Stimulated activated naive B cell treated with anti-CD40 and anti-IgM and Interleukin-4, amounts not matched to agents 10 μg/mL and 1 μg/mL and 100 μg/mL, for 72 hours (primary cell): ENCODE measurements around the gene GNAS-AS1.
A peak's percentile ranks its signal among the peaks of the same experiment; 100 is the strongest.

Experiments
- ATAC-seq, 2 donors: fragments of 150-1000 bp; cut with Tn5 transposase; replicated peaks; 2 replicates each; pipeline ENCODE4 v1.10.0; 2021; ENCODE audit warnings: moderate library complexity in 1 of 2
- DNase-seq: peaks from one replicate; pipeline ENCODE4 v3.0.0; 2021
- H3K27ac Mint-ChIP-seq: one replicate; pipeline ENCODE4 v1.8.0; 2022; ENCODE audit warnings: mild to moderate bottlenecking, mixed read lengths
- H3K27me3 Mint-ChIP-seq, 2 donors: one replicate each; pipeline ENCODE4 v1.8.0; 2022; ENCODE audit warnings: mixed read lengths in 2 of 2
- H3K36me3 Mint-ChIP-seq, 2 donors: one replicate each; pipeline ENCODE4 v1.8.0; 2022; ENCODE audit warnings: mixed read lengths in 2 of 2, mild to moderate bottlenecking in 1 of 2
- H3K4me1 Mint-ChIP-seq, 2 donors: one replicate each; pipeline ENCODE4 v1.8.0; 2022; ENCODE audit warnings: mixed read lengths in 2 of 2, mild to moderate bottlenecking in 1 of 2
- H3K4me3 Mint-ChIP-seq, 2 donors: one replicate each; pipeline ENCODE4 v1.8.0; 2022; ENCODE audit warnings: mild to moderate bottlenecking in 2 of 2, mixed read lengths in 2 of 2, moderate library complexity in 1 of 2
- H3K9me3 Mint-ChIP-seq, 2 donors: one replicate each; pipeline ENCODE4 v1.8.0; 2022; ENCODE audit warnings: mixed read lengths in 2 of 2, mild to moderate bottlenecking in 1 of 2

The GNAS-AS1 gene

GRCh38 chr20:58891086-58891717, 40.5 kb upstream of the GNAS-AS1 start:
- H3K36me3 Mint-ChIP-seq = peaks cover 15 to 30% of the 10 kb centered on the region in 2 donors
- DNase-seq (peak; percentile 59), ATAC-seq (peak; percentile 25 to 31)
- H3K4me1 Mint-ChIP-seq = peaks cover 30 to 49% of the 10 kb centered on the region in 2 donors
- no peaks in the 10 kb centered on the region for H3K27me3 Mint-ChIP-seq
- H3K9me3 Mint-ChIP-seq = no peaks in the 10 kb centered on the region
- H3K27ac Mint-ChIP-seq = peak overlapping the region; percentile 90
- peak overlapping the region; percentile 75 to 98 for H3K4me3 Mint-ChIP-seq

GRCh38 chr20:58890518-58891085, 39.9 kb upstream of the GNAS-AS1 start:
- ATAC-seq (peak; percentile 38 to 56), DNase-seq (peak; percentile 66)
- no peaks in the 10 kb centered on the region for H3K27me3 Mint-ChIP-seq
- H3K27ac Mint-ChIP-seq = peak overlapping the region; percentile 98
- H3K4me1 Mint-ChIP-seq = peaks cover 26 to 44% of the 10 kb centered on the region in 2 donors
- H3K36me3 Mint-ChIP-seq = peaks cover 12 to 25% of the 10 kb centered on the region in 2 donors
- H3K9me3 Mint-ChIP-seq = no peaks in the 10 kb centered on the region
- peak overlapping the region; percentile 96 to 98 for H3K4me3 Mint-ChIP-seq

- peak; percentile 6 for DNase-seq
- Mint-ChIP-seq H3K4me3 (peak overlapping the region; percentile 96 to 98), H3K4me1 (peaks cover 23 to 43% of the 10 kb centered on the region in 2 donors), H3K27ac (peak overlapping the region; percentile 98), H3K27me3 (no peaks in the 10 kb centered on the region), H3K9me3 (no peaks in the 10 kb centered on the region), H3K36me3 (peaks cover 12 to 25% of the 10 kb centered on the region in 2 donors)
- no peak for ATAC-seq
Measured at GRCh38 chr20:58889798-58890517, 39.3 kb upstream of the GNAS-AS1 start.

- H3K9me3 Mint-ChIP-seq = no peaks in the 10 kb centered on the region
- H3K27me3 Mint-ChIP-seq = no peaks in the 10 kb centered on the region
- ATAC-seq (no peak), DNase-seq (no peak)
- peaks cover 9 to 21% of the 10 kb centered on the region in 2 donors for H3K36me3 Mint-ChIP-seq
- H3K4me1 Mint-ChIP-seq = peaks cover 22 to 41% of the 10 kb centered on the region in 2 donors
- H3K4me3 Mint-ChIP-seq = peak overlapping the region; percentile 91 to 98
- peak overlapping the region; percentile 90 for H3K27ac Mint-ChIP-seq
Measured at GRCh38 chr20:58889334-58889760, 38.6 kb upstream of the GNAS-AS1 start.

GRCh38 chr20:58888521-58889333, 38.0 kb upstream of the GNAS-AS1 start:
- ATAC-seq (peak; percentile 60 to 63), DNase-seq (peak; percentile 77)
- Mint-ChIP-seq H3K27ac (peak overlapping the region; percentile 88), H3K9me3 (no peaks in the 10 kb centered on the region), H3K4me1 (peaks cover 21 to 39% of the 10 kb centered on the region in 2 donors), H3K4me3 (peak overlapping the region; percentile 84 to 98), H3K27me3 (no peaks in the 10 kb centered on the region), H3K36me3 (peaks cover 9 to 22% of the 10 kb centered on the region in 2 donors)

- ATAC-seq (no peak), DNase-seq (no peak)
- H3K36me3 Mint-ChIP-seq = peaks cover 9 to 22% of the 10 kb centered on the region in 2 donors
- H3K27ac Mint-ChIP-seq = peak overlapping the region; percentile 88
- no peaks in the 10 kb centered on the region for H3K27me3 Mint-ChIP-seq
- H3K9me3 Mint-ChIP-seq = no peaks in the 10 kb centered on the region
- peaks cover 19 to 34% of the 10 kb centered on the region in 2 donors for H3K4me1 Mint-ChIP-seq
- H3K4me3 Mint-ChIP-seq = peak overlapping the region; percentile 84 to 89
Measured at GRCh38 chr20:58888103-58888502, 37.4 kb upstream of the GNAS-AS1 start.

GRCh38 chr20:58886546-58886945, 35.8 kb upstream of the GNAS-AS1 start:
- Mint-ChIP-seq H3K4me1 (peaks cover 17 to 28% of the 10 kb centered on the region in 2 donors), H3K27me3 (no peaks in the 10 kb centered on the region), H3K27ac (peak overlapping the region; percentile 20), H3K4me3 (no peak overlapping the region), H3K9me3 (no peaks in the 10 kb centered on the region), H3K36me3 (peaks cover 3 to 15% of the 10 kb centered on the region in 2 donors)
- ATAC-seq (no peak), DNase-seq (no peak)

- ATAC-seq = peak in 1 of 2 donors; percentile 5
- no peak overlapping the region for H3K4me3 Mint-ChIP-seq
- H3K27ac Mint-ChIP-seq = no peak overlapping the region
- H3K4me1 Mint-ChIP-seq = peaks cover 17 to 28% of the 10 kb centered on the region in 2 donors
- H3K9me3 Mint-ChIP-seq = no peaks in the 10 kb centered on the region
- H3K36me3 Mint-ChIP-seq = peaks cover 2 to 10% of the 10 kb centered on the region in 2 donors
- no peak for DNase-seq
- no peaks in the 10 kb centered on the region for H3K27me3 Mint-ChIP-seq
Measured at GRCh38 chr20:58884966-58885365, 34.3 kb upstream of the GNAS-AS1 start.

GRCh38 chr20:58883241-58883691, 32.6 kb upstream of the GNAS-AS1 start:
- H3K27me3 Mint-ChIP-seq = no peaks in the 10 kb centered on the region
- H3K4me3 Mint-ChIP-seq = no peak overlapping the region
- ATAC-seq = no peak
- H3K9me3 Mint-ChIP-seq = no peaks in the 10 kb centered on the region
- DNase-seq = no peak
- H3K36me3 Mint-ChIP-seq = peaks cover 1 to 7% of the 10 kb centered on the region in 2 donors
- H3K4me1 Mint-ChIP-seq = peaks cover 14 to 28% of the 10 kb centered on the region in 2 donors
- no peak overlapping the region for H3K27ac Mint-ChIP-seq

GRCh38 chr20:58882704-58883089, 32.0 kb upstream of the GNAS-AS1 start:
- peaks cover 11 to 23% of the 10 kb centered on the region in 2 donors for H3K4me1 Mint-ChIP-seq
- no peaks in the 10 kb centered on the region for H3K27me3 Mint-ChIP-seq
- H3K36me3 Mint-ChIP-seq = peaks cover 1 to 7% of the 10 kb centered on the region in 2 donors
- H3K4me3 Mint-ChIP-seq = no peak overlapping the region
- no peaks in the 10 kb centered on the region for H3K9me3 Mint-ChIP-seq
- DNase-seq (no peak), ATAC-seq (no peak)
- no peak overlapping the region for H3K27ac Mint-ChIP-seq

GRCh38 chr20:58880994-58881752, 30.5 kb upstream of the GNAS-AS1 start:
- peaks cover 1 to 7% of the 10 kb centered on the region in 2 donors for H3K36me3 Mint-ChIP-seq
- H3K27ac Mint-ChIP-seq = no peak overlapping the region

GRCh38 chr20:58880441-58880840, 29.7 kb upstream of the GNAS-AS1 start:
- ATAC-seq = no peak
- H3K27ac Mint-ChIP-seq = no peak overlapping the region

More at GRCh38 chr20:58880994-58881752, 30.5 kb upstream of the GNAS-AS1 start:
- no peaks in the 10 kb centered on the region for H3K27me3 Mint-ChIP-seq
- H3K9me3 Mint-ChIP-seq = no peaks in the 10 kb centered on the region
- no peak for DNase-seq
- ATAC-seq = no peak
- H3K4me3 Mint-ChIP-seq = no peak overlapping the region
- H3K4me1 Mint-ChIP-seq = peaks cover 4 to 8% of the 10 kb centered on the region in 2 donors

GRCh38 chr20:58878399-58878798, 27.7 kb upstream of the GNAS-AS1 start:
- ATAC-seq (no peak), DNase-seq (no peak)
- Mint-ChIP-seq H3K27me3 (no peaks in the 10 kb centered on the region), H3K9me3 (no peaks in the 10 kb centered on the region), H3K27ac (no peak overlapping the region), H3K4me1 (no peaks in the 10 kb centered on the region), H3K36me3 (peaks cover 1 to 3% of the 10 kb centered on the region in 2 donors), H3K4me3 (no peak overlapping the region)

More at GRCh38 chr20:58880441-58880840, 29.7 kb upstream of the GNAS-AS1 start:
- H3K4me1 Mint-ChIP-seq = peaks cover 4 to 8% of the 10 kb centered on the region in 2 donors
- no peaks in the 10 kb centered on the region for H3K27me3 Mint-ChIP-seq
- no peaks in the 10 kb centered on the region for H3K9me3 Mint-ChIP-seq
- peaks cover 1 to 7% of the 10 kb centered on the region in 2 donors for H3K36me3 Mint-ChIP-seq
- H3K4me3 Mint-ChIP-seq = no peak overlapping the region
- DNase-seq = no peak
